Measurements from ENCODE around the gene UEVLD. TPM values are rescaled to one million over a fixed set of nuclear protein-coding genes. Genes with fewer than 3 reads are reported as not detected.

Gene UEVLD
- total RNA-seq, 2 donors from 2014 or later: 16.1 to 17.6 TPM

- no peak for ATAC-seq
- no peak for DNase-seq
- intact Hi-C loops (cut with DNase I): loop anchor here in 1 of 2 donors (5.0 to 10.0 kb wide), 2 partner anchors 106 to 201 kb away; partner anchors contain the start of genes GTF2H1, HPS5 and SPTY2D1
Measured at GRCh38 chr11:18526130-18526520, 62.4 kb downstream of the UEVLD start.

- no peak for DNase-seq
- intact Hi-C loops (cut with DNase I): loop anchor here in 1 of 2 donors (10.0 kb wide), 1 partner anchor 199 kb away; the partner anchor contains the start of genes GTF2H1 and HPS5
- ATAC-seq: no peak
Measured at GRCh38 chr11:18524248-18524647, 64.3 kb downstream of the UEVLD start.

- intact Hi-C loops (cut with DNase I): loop anchor here in 1 of 2 donors (10.0 kb wide), 1 partner anchor 198 kb away; the partner anchor contains the start of genes GTF2H1 and HPS5
- DNase-seq (no peak), ATAC-seq (no peak)
Measured at GRCh38 chr11:18523084-18523483, 65.5 kb downstream of the UEVLD start.

GRCh38 chr11:18522388-18522787 is 66.1 kb downstream of the UEVLD start:
- intact Hi-C loops (cut with DNase I): loop anchor here in 1 of 2 donors (10.0 kb wide), 1 partner anchor 198 kb away; the partner anchor contains the start of genes GTF2H1 and HPS5
- DNase-seq (no peak), ATAC-seq (no peak)

GRCh38 chr11:18521122-18521521 is 67.4 kb downstream of the UEVLD start:
- no peak for ATAC-seq
- intact Hi-C loops (cut with DNase I): loop anchor here in 1 of 2 donors (10.0 kb wide), 1 partner anchor 196 kb away; the partner anchor contains the start of genes GTF2H1 and HPS5
- DNase-seq: no peak

- ATAC-seq: no peak
- no peak for DNase-seq
- intact Hi-C loops (cut with DNase I): no loop called here
Measured at GRCh38 chr11:18502352-18502751, 86.2 kb downstream of the UEVLD start.

- no peak for ATAC-seq
- intact Hi-C loops (cut with DNase I): no loop called here
- DNase-seq: no peak
Measured at GRCh38 chr11:18501629-18502028, 86.9 kb downstream of the UEVLD start.

GRCh38 chr11:18498039-18498438 is 90.5 kb downstream of the UEVLD start:
- intact Hi-C loops (cut with DNase I): no loop called here
- ATAC-seq (no peak), DNase-seq (no peak)

GRCh38 chr11:18495703-18496102 is 92.8 kb downstream of the UEVLD start:
- ATAC-seq: no peak
- intact Hi-C loops (cut with DNase I): no loop called here
- no peak for DNase-seq

- ATAC-seq (no peak), DNase-seq (no peak)
- intact Hi-C loops (cut with DNase I): no loop called here
Measured at GRCh38 chr11:18495271-18495670, 93.3 kb downstream of the UEVLD start.

- intact Hi-C loops (cut with DNase I): no loop called here
- DNase-seq (no peak), ATAC-seq (no peak)
Measured at GRCh38 chr11:18493310-18493709, 95.2 kb downstream of the UEVLD start.

GRCh38 chr11:18492888-18493287 is 95.6 kb downstream of the UEVLD start:
- intact Hi-C loops (cut with DNase I): no loop called here
- DNase-seq (no peak), ATAC-seq (no peak)

- DNase-seq: no peak
- no peak for ATAC-seq
- intact Hi-C loops (cut with DNase I): no loop called here
Measured at GRCh38 chr11:18491924-18492323, 96.6 kb downstream of the UEVLD start.

- intact Hi-C loops (cut with DNase I): no loop called here
- ATAC-seq (no peak), DNase-seq (no peak)
Measured at GRCh38 chr11:18490736-18491485, 97.6 kb downstream of the UEVLD start.

- intact Hi-C loops (cut with DNase I): no loop called here
- no peak for ATAC-seq
Measured at GRCh38 chr11:18490319-18490718, 98.2 kb downstream of the UEVLD start.

GRCh38 chr11:18485913-18486528 is 102.5 kb downstream of the UEVLD start:
- DNase-seq (no peak), ATAC-seq (no peak)
- intact Hi-C loops (cut with DNase I): no loop called here

More at GRCh38 chr11:18490319-18490718, 98.2 kb downstream of the UEVLD start:
- no peak for DNase-seq

All from left cardiac atrium (tissue), 4 donors.